ENCODE results near the gene MT1H.

MT1H gene

GRCh38 chr16:56679818-56680217, 10.2 kb downstream of the MT1H start:
- TF ChIP-seq CTCF (IDR thresholded peaks at IDR 0.05): no peak
- TF ChIP-seq ZFX (IDR thresholded peaks at IDR 0.05; ENCODE audit: borderline replicate concordance): no peak
- H3K27ac ChIP-seq: no peak overlapping the region

GRCh38 chr16:56681939-56682702, 12.5 kb downstream of the MT1H start, which contains the start of gene MT1X:
Gene MT1X (plus strand): TSS chr16:56682470. CDS start chr16:56682541, 71 bp downstream.
- TF ChIP-seq CTCF (IDR thresholded peaks at IDR 0.05): no peak; the same call in 1 of the 2 replicates
- no peak for TF ChIP-seq ZFX (IDR thresholded peaks at IDR 0.05; ENCODE audit: borderline replicate concordance)
- H3K27ac ChIP-seq: peak within 1 kb of the TSS; percentile 53

GRCh38 chr16:56682703-56683397, 13.2 kb downstream of the MT1H start:
- peak overlapping the region; percentile 53 for H3K27ac ChIP-seq
- no peak for TF ChIP-seq ZFX (IDR thresholded peaks at IDR 0.05; ENCODE audit: borderline replicate concordance)
- TF ChIP-seq CTCF (IDR thresholded peaks at IDR 0.05): no peak

GRCh38 chr16:56683424-56684172, 14.0 kb downstream of the MT1H start:
- TF ChIP-seq ZFX (IDR thresholded peaks at IDR 0.05; ENCODE audit: borderline replicate concordance): no peak
- TF ChIP-seq CTCF (IDR thresholded peaks at IDR 0.05): no peak
- H3K27ac ChIP-seq: no peak overlapping the region

- H3K27ac ChIP-seq: no peak overlapping the region
Measured at GRCh38 chr16:56684256-56684925, 14.8 kb downstream of the MT1H start.

More at GRCh38 chr16:56684256-56684925, 14.8 kb downstream of the MT1H start:
- TF ChIP-seq ZFX (IDR thresholded peaks at IDR 0.05; ENCODE audit: borderline replicate concordance) (no peak), CTCF (IDR thresholded peaks at IDR 0.05) (no peak)
